OCI-LY1 (cell line): ENCODE measurements around the gene CHCHD1.

Source experiments
- H2AFZ ChIP-seq: fragments of 200-600 bp; sonication (generic), shearing (Covaris generic); 2 replicates; pipeline ENCODE4 v1.6.0; 2014; ENCODE audit warnings: antibody characterized with exemption, mild to moderate bottlenecking, low read length
- H3F3A ChIP-seq: fragments of 200-600 bp; sonication (generic), shearing (Covaris generic); 2 replicates; pipeline ENCODE4 v1.6.0; 2014; ENCODE audit warnings: mild to moderate bottlenecking, antibody characterized with exemption, low read length, moderate library complexity; ENCODE audit not compliant: insufficient read depth
- H3K27ac ChIP-seq: fragments of 200-600 bp; sonication (generic); 2 replicates; pipeline ENCODE4 v1.5.1; 2014; ENCODE audit warnings: low read length, mixed run types, mild to moderate bottlenecking, low read depth; ENCODE audit not compliant: poor library complexity, severe bottlenecking
- H3K27me3 ChIP-seq: fragments of 200-600 bp; sonication (generic); 2 replicates; pipeline ENCODE4 v1.6.0; 2014; ENCODE audit warnings: antibody characterized with exemption, mild to moderate bottlenecking, low read length, moderate library complexity; ENCODE audit not compliant: insufficient read depth
- H3K36me3 ChIP-seq: fragments of 200-600 bp; sonication (generic); 2 replicates; pipeline ENCODE4 v1.6.1; 2014; ENCODE audit warnings: mild to moderate bottlenecking, antibody characterized with exemption, low read length, moderate library complexity, mixed read lengths; ENCODE audit not compliant: insufficient read depth
- H3K4me1 ChIP-seq: fragments of 200-600 bp; sonication (generic); 2 replicates; pipeline ENCODE4 v1.5.1; 2014; ENCODE audit warnings: mild to moderate bottlenecking, low read length, moderate library complexity; ENCODE audit not compliant: insufficient read depth, severe bottlenecking
- H3K4me2 ChIP-seq: fragments of 200-600 bp; sonication (generic), shearing (Covaris generic); 2 replicates; pipeline ENCODE4 v1.6.1; 2014; ENCODE audit warnings: low read length
- H3K4me3 ChIP-seq: fragments of 200-600 bp; sonication (generic); 2 replicates; pipeline ENCODE4 v1.5.1; 2014; ENCODE audit warnings: low read length, low read depth, mild to moderate bottlenecking, mixed read lengths; ENCODE audit not compliant: poor library complexity, severe bottlenecking
- H3K79me2 ChIP-seq: fragments of 200-600 bp; shearing (Covaris generic); 2 replicates; pipeline ENCODE4 v1.6.1; 2016; ENCODE audit warnings: mixed run types, low read length, mixed read lengths; ENCODE audit not compliant: insufficient read depth
- H3K9ac ChIP-seq: fragments of 200-600 bp; sonication (generic), shearing (Covaris generic); 2 replicates; pipeline ENCODE4 v1.6.1; 2014; ENCODE audit warnings: mild to moderate bottlenecking, low read length, mixed read lengths
- H3K9me2 ChIP-seq: fragments of 200-600 bp; sonication (generic), shearing (Covaris generic); 2 replicates; pipeline ENCODE4 v1.6.1; 2014; ENCODE audit warnings: low read depth, mild to moderate bottlenecking, low read length, mixed read lengths
- H3K9me3 ChIP-seq: fragments of 200-600 bp; shearing (Covaris generic); 2 replicates; pipeline ENCODE4 v1.6.1; 2014; ENCODE audit warnings: low read length, mixed read lengths
- H4K20me1 ChIP-seq: fragments of 200-600 bp; sonication (generic), shearing (Covaris generic); 2 replicates; pipeline ENCODE4 v1.6.0; 2016; ENCODE audit warnings: mild to moderate bottlenecking, low read length; ENCODE audit not compliant: insufficient read depth
- EZH2 ChIP-seq: fragments of 200-600 bp; sonication (generic), shearing (Covaris generic); IDR thresholded peaks from 2 replicates; pipeline ENCODE4 v1.8.0; 2017; ENCODE audit warnings: borderline replicate concordance, mixed run types, mild to moderate bottlenecking, antibody characterized with exemption, low read length, moderate library complexity, mixed read lengths
- TF ChIP-seq, protein P1 (sequence below): fragments of 200-600 bp; sonication (generic), shearing (Covaris generic); IDR thresholded peaks from 2 replicates; pipeline ENCODE4 v1.5.1; 2017; ENCODE audit warnings: mild to moderate bottlenecking, antibody characterized with exemption, low read length, moderate library complexity, mixed read lengths

Gene CHCHD1

DNA sequence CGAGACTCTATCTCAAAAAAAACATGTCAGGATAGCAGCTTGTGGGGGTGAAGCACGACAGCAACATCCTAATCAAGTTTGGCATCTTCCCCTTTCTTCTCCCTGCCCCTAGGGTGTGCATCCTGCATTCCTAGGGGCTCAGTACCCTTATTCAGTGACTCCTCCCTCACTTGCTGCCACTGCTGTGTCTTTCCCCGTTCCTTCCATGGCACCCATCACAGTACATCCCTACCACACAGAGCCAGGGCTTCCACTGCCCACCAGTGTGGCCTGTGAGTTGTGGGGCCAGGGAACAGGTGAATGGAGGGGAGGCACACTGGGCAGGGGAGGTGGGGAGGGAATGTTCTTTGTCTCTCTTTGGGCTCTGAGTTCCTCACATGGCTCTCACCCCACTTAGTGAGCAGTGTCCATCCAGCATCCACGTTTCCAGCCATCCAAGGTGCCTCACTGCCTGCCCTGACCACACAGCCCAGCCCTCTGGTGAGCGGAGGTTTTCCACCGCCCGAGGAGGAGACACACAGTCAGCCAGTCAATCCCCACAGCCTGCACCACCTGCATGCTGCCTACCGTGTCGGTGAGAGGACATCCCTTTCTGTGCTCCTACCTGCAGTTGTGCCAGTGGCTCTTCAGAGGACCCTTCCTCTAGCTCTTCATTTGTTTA is 18.2 kb downstream of the CHCHD1 start:
- Histone ChIP-seq H3K27ac (no peak overlapping the region), H3K4me1 (no peaks in the 10 kb centered on the region), H4K20me1 (no peaks in the 10 kb centered on the region), H3K79me2 (no peaks in the 10 kb centered on the region), H3K4me2 (no peak overlapping the region), H3K9me2 (no peaks in the 10 kb centered on the region), H3K9me3 (no peaks in the 10 kb centered on the region), H3K36me3 (peaks cover 82% of the 10 kb centered on the region), H3K27me3 (no peaks in the 10 kb centered on the region), H3F3A (no peaks in the 10 kb centered on the region), H3K9ac (no peak overlapping the region), H3K4me3 (no peak overlapping the region), H2AFZ (no peak overlapping the region)
- TF ChIP-seq, protein P1, sequence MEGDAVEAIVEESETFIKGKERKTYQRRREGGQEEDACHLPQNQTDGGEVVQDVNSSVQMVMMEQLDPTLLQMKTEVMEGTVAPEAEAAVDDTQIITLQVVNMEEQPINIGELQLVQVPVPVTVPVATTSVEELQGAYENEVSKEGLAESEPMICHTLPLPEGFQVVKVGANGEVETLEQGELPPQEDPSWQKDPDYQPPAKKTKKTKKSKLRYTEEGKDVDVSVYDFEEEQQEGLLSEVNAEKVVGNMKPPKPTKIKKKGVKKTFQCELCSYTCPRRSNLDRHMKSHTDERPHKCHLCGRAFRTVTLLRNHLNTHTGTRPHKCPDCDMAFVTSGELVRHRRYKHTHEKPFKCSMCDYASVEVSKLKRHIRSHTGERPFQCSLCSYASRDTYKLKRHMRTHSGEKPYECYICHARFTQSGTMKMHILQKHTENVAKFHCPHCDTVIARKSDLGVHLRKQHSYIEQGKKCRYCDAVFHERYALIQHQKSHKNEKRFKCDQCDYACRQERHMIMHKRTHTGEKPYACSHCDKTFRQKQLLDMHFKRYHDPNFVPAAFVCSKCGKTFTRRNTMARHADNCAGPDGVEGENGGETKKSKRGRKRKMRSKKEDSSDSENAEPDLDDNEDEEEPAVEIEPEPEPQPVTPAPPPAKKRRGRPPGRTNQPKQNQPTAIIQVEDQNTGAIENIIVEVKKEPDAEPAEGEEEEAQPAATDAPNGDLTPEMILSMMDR: no peak
- TF ChIP-seq EZH2: no peak

DNA sequence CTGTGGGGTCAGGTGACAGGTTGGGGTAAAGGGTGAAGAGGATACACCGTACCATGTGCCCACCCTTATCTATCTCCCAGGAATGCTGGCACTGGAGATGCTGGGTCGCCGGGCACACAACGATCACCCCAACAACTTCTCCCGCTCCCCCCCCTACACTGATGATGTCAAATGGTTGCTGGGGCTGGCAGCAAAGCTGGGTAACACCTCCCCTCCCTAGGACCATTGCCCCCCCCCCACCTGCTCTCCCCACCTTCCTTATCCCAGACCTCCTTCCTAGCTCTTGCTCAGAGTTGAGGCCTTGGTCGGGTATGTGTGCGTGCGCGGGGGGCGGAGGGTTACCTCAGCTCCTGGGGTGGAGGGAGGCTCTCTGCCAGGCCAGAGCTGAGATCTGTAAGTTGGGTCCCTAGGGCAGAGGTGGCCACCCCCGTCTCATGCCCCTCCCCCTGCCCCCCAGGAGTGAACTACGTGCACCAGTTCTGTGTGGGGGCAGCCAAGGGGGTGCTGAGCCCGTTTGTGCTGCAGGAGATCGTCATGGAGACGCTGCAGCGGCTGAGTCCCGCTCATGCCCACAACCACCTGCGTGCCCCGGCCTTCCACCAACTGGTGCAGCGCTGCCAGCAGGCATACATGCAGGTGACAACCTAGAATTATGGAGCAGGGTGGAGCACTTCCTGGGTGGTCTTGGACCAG is 18.9 kb downstream of the CHCHD1 start:
- Histone ChIP-seq H3K27me3 (no peaks in the 10 kb centered on the region), H3K36me3 (peaks cover 82% of the 10 kb centered on the region), H3K27ac (no peak overlapping the region)

DNA sequence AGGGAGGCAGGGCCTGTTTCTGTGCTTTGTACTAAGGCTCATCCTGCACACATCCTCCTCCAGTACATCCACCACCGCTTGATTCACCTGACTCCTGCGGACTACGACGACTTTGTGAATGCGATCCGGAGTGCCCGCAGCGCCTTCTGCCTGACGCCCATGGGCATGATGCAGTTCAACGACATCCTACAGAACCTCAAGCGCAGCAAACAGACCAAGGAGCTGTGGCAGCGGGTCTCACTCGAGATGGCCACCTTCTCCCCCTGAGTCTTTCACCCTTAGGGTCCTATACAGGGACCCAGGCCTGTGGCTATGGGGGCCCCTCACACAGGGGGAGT is 19.4 kb downstream of the CHCHD1 start:
- TF ChIP-seq, protein P1: no peak
- TF ChIP-seq EZH2: no peak
- no peak overlapping the region for H3K4me3 ChIP-seq
- no peaks in the 10 kb centered on the region for H3K9me3 ChIP-seq
- H3K9me2 ChIP-seq: no peaks in the 10 kb centered on the region
- H3K4me1 ChIP-seq: no peaks in the 10 kb centered on the region
- H3K9ac ChIP-seq: no peak overlapping the region
- no peaks in the 10 kb centered on the region for H3F3A ChIP-seq
- H2AFZ ChIP-seq: no peak overlapping the region
- H3K36me3 ChIP-seq: peaks cover 86% of the 10 kb centered on the region
- no peak overlapping the region for H3K4me2 ChIP-seq
- H4K20me1 ChIP-seq: no peaks in the 10 kb centered on the region
- H3K79me2 ChIP-seq: no peaks in the 10 kb centered on the region
- H3K27me3 ChIP-seq: no peaks in the 10 kb centered on the region
- H3K27ac ChIP-seq: no peak overlapping the region

More for the DNA sequence above, 18.9 kb downstream of the CHCHD1 start:
- H3K79me2 ChIP-seq: no peaks in the 10 kb centered on the region
- H3K4me1 ChIP-seq: no peaks in the 10 kb centered on the region
- no peak overlapping the region for H3K9ac ChIP-seq
- no peak overlapping the region for H2AFZ ChIP-seq
- H3K4me2 ChIP-seq: no peak overlapping the region
- no peak overlapping the region for H3K4me3 ChIP-seq
- TF ChIP-seq, protein P1: no peak
- TF ChIP-seq EZH2: no peak
- no peaks in the 10 kb centered on the region for H4K20me1 ChIP-seq
- H3K9me2 ChIP-seq: no peaks in the 10 kb centered on the region
- no peaks in the 10 kb centered on the region for H3K9me3 ChIP-seq
- no peaks in the 10 kb centered on the region for H3F3A ChIP-seq
